Fibroblast of skin of back (primary cell): ENCODE measurements around the gene IPPK.
"Not testable (repeated sequence)": the region's sequence is repeated elsewhere in the genome, so short reads cannot be mapped to it uniquely, and the experiment has no call there.

Experiments
- DNase-seq: peaks from one replicate; pipeline ENCODE4 v3.0.0-alpha.2; 2013

IPPK gene

GRCh38 chr9:92592537-92592936 is 77.4 kb downstream of the IPPK start:
- no peak for DNase-seq

GRCh38 chr9:92590377-92590776 is 79.6 kb downstream of the IPPK start:
- no peak for DNase-seq

GRCh38 chr9:92589923-92590322 is 80.0 kb downstream of the IPPK start:
- no peak for DNase-seq

- DNase-seq, result no peak
Observed at GRCh38 chr9:92576175-92576574, 93.8 kb downstream of the IPPK start.

- not testable (repeated sequence) for DNase-seq
Observed at GRCh38 chr9:92573612-92574011, 96.3 kb downstream of the IPPK start.

- not testable (repeated sequence) for DNase-seq
Observed at GRCh38 chr9:92571871-92572270, 98.1 kb downstream of the IPPK start.

GRCh38 chr9:92564982-92565381 is 104.9 kb downstream of the IPPK start:
- DNase-seq, result no peak

GRCh38 chr9:92564504-92564903 is 105.4 kb downstream of the IPPK start:
- DNase-seq, result no peak
